GM23338 (cell line): ENCODE results near the gene FGF2. TPM values are rescaled to one million over a fixed set of nuclear protein-coding genes. Genes with fewer than 3 reads are reported as not detected.
A peak's percentile ranks its signal among the peaks of the same experiment; 100 is the strongest.

Source experiments
- ATAC-seq: fragments of 200-7000 bp; cut with Tn5 transposase; 3 replicates; pipeline ENCODE4 v1.9.1; 2020
- DNase-seq: peaks from one replicate; pipeline ENCODE4 v3.0.0-alpha.2; 2015; ENCODE audit warnings: low spot score
- H2AFZ ChIP-seq: fragments of 200-600 bp; sonication (generic); 2 replicates; pipeline ENCODE4 v1.8.0; 2016; ENCODE audit warnings: antibody characterized with exemption, mild to moderate bottlenecking, moderate library complexity
- H3F3A ChIP-seq: fragments of 200-600 bp; sonication (generic); replicated peaks from 2 replicates; pipeline ENCODE4 v1.8.0; 2017; ENCODE audit warnings: antibody characterized with exemption, mixed run types, low read depth
- H3K27ac ChIP-seq: fragments of 200-600 bp; sonication (generic); 2 replicates; pipeline ENCODE4 v1.6.1; 2016; ENCODE audit warnings: low read depth
- H3K27me3 ChIP-seq: fragments of 200-600 bp; sonication (generic); 2 replicates; pipeline ENCODE4 v1.8.0; 2016; ENCODE audit warnings: mild to moderate bottlenecking, mixed run types, moderate library complexity; ENCODE audit not compliant: insufficient read depth
- H3K36me3 ChIP-seq: fragments of 200-600 bp; sonication (generic); 2 replicates; pipeline ENCODE4 v1.8.0; 2016; ENCODE audit warnings: mild to moderate bottlenecking; ENCODE audit not compliant: insufficient read depth
- H3K4me1 ChIP-seq: fragments of 200-600 bp; sonication (generic); 2 replicates; pipeline ENCODE4 v1.8.0; 2016; ENCODE audit warnings: mild to moderate bottlenecking, moderate library complexity; ENCODE audit not compliant: insufficient read depth
- H3K4me2 ChIP-seq: fragments of 200-600 bp; sonication (generic); 2 replicates; pipeline ENCODE4 v1.7.1; 2017; ENCODE audit warnings: mixed run types
- H3K4me3 ChIP-seq: fragments of 200-600 bp; sonication (generic); 2 replicates; pipeline ENCODE4 v1.6.1; 2016; ENCODE audit warnings: mixed run types
- H3K79me2 ChIP-seq: fragments of 200-600 bp; sonication (generic); replicated peaks from 2 replicates; pipeline ENCODE4 v1.8.0; 2017; ENCODE audit warnings: mild to moderate bottlenecking; ENCODE audit not compliant: insufficient read depth
- H3K9me2 ChIP-seq: fragments of 200-600 bp; sonication (generic); 2 replicates; pipeline ENCODE4 v1.8.0; 2017; ENCODE audit not compliant: insufficient read depth
- H4K20me1 ChIP-seq: fragments of 200-600 bp; sonication (generic); replicated peaks from 2 replicates; pipeline ENCODE4 v1.8.0; 2017; ENCODE audit warnings: mild to moderate bottlenecking; ENCODE audit not compliant: insufficient read depth
- H3K27ac Mint-ChIP-seq: 2 replicates; pipeline ENCODE4 v1.8.0; 2020; ENCODE audit warnings: inconsistent platforms, mild to moderate bottlenecking, moderate library complexity, mixed read lengths
- H3K27me3 Mint-ChIP-seq: 3 replicates; pipeline ENCODE4 v1.8.0; 2022; ENCODE audit warnings: low read depth, mild to moderate bottlenecking, moderate library complexity, mixed read lengths, inconsistent platforms; ENCODE audit not compliant: insufficient read depth, poor library complexity
- H3K36me3 Mint-ChIP-seq: 3 replicates; pipeline ENCODE4 v1.8.0; 2021; ENCODE audit warnings: low read depth, mild to moderate bottlenecking, inconsistent platforms, moderate library complexity, mixed read lengths
- H3K4me1 Mint-ChIP-seq: 3 replicates; pipeline ENCODE4 v1.8.0; 2020; ENCODE audit warnings: mild to moderate bottlenecking, inconsistent platforms, mixed read lengths
- H3K4me3 Mint-ChIP-seq: 3 replicates; pipeline ENCODE4 v1.8.0; 2021; ENCODE audit warnings: moderate library complexity, mild to moderate bottlenecking, inconsistent platforms, mixed read lengths
- H3K9me3 Mint-ChIP-seq: 3 replicates; pipeline ENCODE4 v1.8.0; 2020; ENCODE audit warnings: moderate library complexity, mild to moderate bottlenecking, inconsistent platforms, mixed read lengths
- CREB1 ChIP-seq: fragments of 250-450 bp; sonication (Bioruptor Pico); IDR thresholded peaks from 2 replicates; pipeline ENCODE4 v1.5.0; 2020; ENCODE audit warnings: low read depth, mild to moderate bottlenecking, moderate library complexity
- EZH2 ChIP-seq: fragments of 200-600 bp; sonication (generic); IDR thresholded peaks from one replicate; pipeline ENCODE4 v1.8.0; 2017; ENCODE audit warnings: antibody characterized with exemption, mild to moderate bottlenecking, low read depth; ENCODE audit not compliant: unreplicated experiment
- EZH2phosphoT487 ChIP-seq: fragments of 200-600 bp; sonication (generic); IDR thresholded peaks from one replicate; pipeline ENCODE4 v1.8.1; 2018; ENCODE audit warnings: antibody characterized with exemption; ENCODE audit not compliant: unreplicated experiment
- JUNB ChIP-seq: IDR thresholded peaks from one replicate; pipeline ENCODE4 v1.6.1; 2016; ENCODE audit warnings: antibody characterized with exemption; ENCODE audit not compliant: unreplicated experiment
- NANOG ChIP-seq: IDR thresholded peaks from 2 replicates; pipeline ENCODE4 v1.6.1; 2016; ENCODE audit warnings: antibody characterized with exemption, borderline replicate concordance
- POLR2AphosphoS5 ChIP-seq: IDR thresholded peaks from 2 replicates; pipeline ENCODE4 v1.6.1; 2016; ENCODE audit warnings: antibody characterized with exemption, low read depth
- STAT1 ChIP-seq: IDR thresholded peaks from one replicate; pipeline ENCODE4 v1.6.1; 2016; ENCODE audit warnings: antibody characterized with exemption; ENCODE audit not compliant: unreplicated experiment
- ZNF114 ChIP-seq: fragments of 250-450 bp; sonication (Bioruptor Pico); IDR thresholded peaks from 2 replicates; pipeline ENCODE4 v1.5.0; 2020; ENCODE audit warnings: mild to moderate bottlenecking, moderate library complexity
- ZNF331 ChIP-seq: fragments of 250-450 bp; sonication (Bioruptor Pico); IDR thresholded peaks from 2 replicates; pipeline ENCODE4 v1.5.0; 2020; ENCODE audit warnings: low read depth, mild to moderate bottlenecking, moderate library complexity
- polyA plus RNA-seq: library from polyadenylated mRNA; unstranded; fragments of >200 nt; fragmentation: Nextera tagmentation; extraction: Ambion mirVana; gene quantifications from 2 replicates; pipeline ENCODE4 v1.2.1, GENCODE V29; 2016
- total RNA-seq: library from RNA; depleted of rRNA; stranded (reverse); fragments of >200 nt; shearing (Covaris generic); gene quantifications from 2 replicates; pipeline ENCODE4 v1.2.3, GENCODE V29; 2014
- TF ChIP-seq, protein P1 (sequence below), 2 experiments: fragments of 200-600 bp in 1 of 2; sonication (generic) in 1 of 2; conservative IDR thresholded peaks; 2 replicates each; pipeline versions ENCODE4 v1.5.1 to v1.6.1; 2016 to 2017; ENCODE audit warnings: antibody characterized with exemption in 2 of 2, low read depth in 2 of 2, mild to moderate bottlenecking in 2 of 2, moderate library complexity in 1 of 2
- TF ChIP-seq, protein P2 (sequence below): fragments of 250-450 bp; sonication (Bioruptor Pico); IDR thresholded peaks from 2 replicates; pipeline ENCODE4 v1.5.0; 2020; ENCODE audit warnings: mild to moderate bottlenecking, moderate library complexity
- TF ChIP-seq, protein P3 (sequence below): IDR thresholded peaks from one replicate; pipeline ENCODE4 v1.6.1; 2018; ENCODE audit warnings: antibody characterized with exemption; ENCODE audit not compliant: unreplicated experiment
- TF ChIP-seq, protein P4 (sequence below): IDR thresholded peaks from 2 replicates; pipeline ENCODE4 v1.6.1; 2016; ENCODE audit warnings: antibody characterized with exemption

FGF2 gene
- total and polyA plus RNA-seq, 2 experiments from 2014 or later: 28.3 to 84.4 TPM

DNA sequence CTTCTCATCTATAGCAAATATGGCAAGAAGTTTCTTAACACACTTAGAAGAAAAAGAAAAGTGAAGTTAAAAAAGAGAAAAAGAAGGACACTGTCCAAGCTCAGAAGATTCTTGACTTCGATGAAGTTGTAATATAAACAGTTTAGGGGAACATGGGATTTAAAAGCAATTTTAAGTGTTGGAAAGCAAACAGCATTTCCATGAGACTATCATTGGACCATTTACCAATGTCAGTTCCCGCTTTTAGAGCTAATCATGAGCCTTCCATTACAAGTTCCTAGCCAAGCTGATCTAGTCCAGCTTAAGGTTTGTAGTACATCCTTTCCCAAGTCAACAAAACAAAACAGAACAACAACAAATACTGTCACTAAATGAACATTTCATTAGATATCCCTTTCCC lies 45.1 kb upstream of the FGF2 start:
- H3K9me3 Mint-ChIP-seq: peaks cover 13% of the 10 kb centered on the region; the same call in 2 of the 3 replicates
- H3K36me3 Mint-ChIP-seq: peaks cover 17% of the 10 kb centered on the region; the same call in 2 of the 3 replicates
- no peaks in the 10 kb centered on the region for H3K79me2 ChIP-seq
- H3K4me3 Mint-ChIP-seq: no peak overlapping the region
- no peak overlapping the region for H2AFZ ChIP-seq
- TF ChIP-seq ZNF114 (CRISPR knock-in tag) (no peak), EZH2 (no peak), NANOG (no peak), JUNB (no peak), CREB1 (CRISPR knock-in tag) (no peak), STAT1 (no peak), EZH2phosphoT487 (no peak), POLR2AphosphoS5 (no peak), ZNF331 (CRISPR knock-in tag) (no peak)
- TF ChIP-seq, protein P1, sequence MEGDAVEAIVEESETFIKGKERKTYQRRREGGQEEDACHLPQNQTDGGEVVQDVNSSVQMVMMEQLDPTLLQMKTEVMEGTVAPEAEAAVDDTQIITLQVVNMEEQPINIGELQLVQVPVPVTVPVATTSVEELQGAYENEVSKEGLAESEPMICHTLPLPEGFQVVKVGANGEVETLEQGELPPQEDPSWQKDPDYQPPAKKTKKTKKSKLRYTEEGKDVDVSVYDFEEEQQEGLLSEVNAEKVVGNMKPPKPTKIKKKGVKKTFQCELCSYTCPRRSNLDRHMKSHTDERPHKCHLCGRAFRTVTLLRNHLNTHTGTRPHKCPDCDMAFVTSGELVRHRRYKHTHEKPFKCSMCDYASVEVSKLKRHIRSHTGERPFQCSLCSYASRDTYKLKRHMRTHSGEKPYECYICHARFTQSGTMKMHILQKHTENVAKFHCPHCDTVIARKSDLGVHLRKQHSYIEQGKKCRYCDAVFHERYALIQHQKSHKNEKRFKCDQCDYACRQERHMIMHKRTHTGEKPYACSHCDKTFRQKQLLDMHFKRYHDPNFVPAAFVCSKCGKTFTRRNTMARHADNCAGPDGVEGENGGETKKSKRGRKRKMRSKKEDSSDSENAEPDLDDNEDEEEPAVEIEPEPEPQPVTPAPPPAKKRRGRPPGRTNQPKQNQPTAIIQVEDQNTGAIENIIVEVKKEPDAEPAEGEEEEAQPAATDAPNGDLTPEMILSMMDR (conservative IDR thresholded peaks at IDR 0.05; ENCODE audit: low read depth in 2 of 2): no peak
- TF ChIP-seq, protein P2, sequence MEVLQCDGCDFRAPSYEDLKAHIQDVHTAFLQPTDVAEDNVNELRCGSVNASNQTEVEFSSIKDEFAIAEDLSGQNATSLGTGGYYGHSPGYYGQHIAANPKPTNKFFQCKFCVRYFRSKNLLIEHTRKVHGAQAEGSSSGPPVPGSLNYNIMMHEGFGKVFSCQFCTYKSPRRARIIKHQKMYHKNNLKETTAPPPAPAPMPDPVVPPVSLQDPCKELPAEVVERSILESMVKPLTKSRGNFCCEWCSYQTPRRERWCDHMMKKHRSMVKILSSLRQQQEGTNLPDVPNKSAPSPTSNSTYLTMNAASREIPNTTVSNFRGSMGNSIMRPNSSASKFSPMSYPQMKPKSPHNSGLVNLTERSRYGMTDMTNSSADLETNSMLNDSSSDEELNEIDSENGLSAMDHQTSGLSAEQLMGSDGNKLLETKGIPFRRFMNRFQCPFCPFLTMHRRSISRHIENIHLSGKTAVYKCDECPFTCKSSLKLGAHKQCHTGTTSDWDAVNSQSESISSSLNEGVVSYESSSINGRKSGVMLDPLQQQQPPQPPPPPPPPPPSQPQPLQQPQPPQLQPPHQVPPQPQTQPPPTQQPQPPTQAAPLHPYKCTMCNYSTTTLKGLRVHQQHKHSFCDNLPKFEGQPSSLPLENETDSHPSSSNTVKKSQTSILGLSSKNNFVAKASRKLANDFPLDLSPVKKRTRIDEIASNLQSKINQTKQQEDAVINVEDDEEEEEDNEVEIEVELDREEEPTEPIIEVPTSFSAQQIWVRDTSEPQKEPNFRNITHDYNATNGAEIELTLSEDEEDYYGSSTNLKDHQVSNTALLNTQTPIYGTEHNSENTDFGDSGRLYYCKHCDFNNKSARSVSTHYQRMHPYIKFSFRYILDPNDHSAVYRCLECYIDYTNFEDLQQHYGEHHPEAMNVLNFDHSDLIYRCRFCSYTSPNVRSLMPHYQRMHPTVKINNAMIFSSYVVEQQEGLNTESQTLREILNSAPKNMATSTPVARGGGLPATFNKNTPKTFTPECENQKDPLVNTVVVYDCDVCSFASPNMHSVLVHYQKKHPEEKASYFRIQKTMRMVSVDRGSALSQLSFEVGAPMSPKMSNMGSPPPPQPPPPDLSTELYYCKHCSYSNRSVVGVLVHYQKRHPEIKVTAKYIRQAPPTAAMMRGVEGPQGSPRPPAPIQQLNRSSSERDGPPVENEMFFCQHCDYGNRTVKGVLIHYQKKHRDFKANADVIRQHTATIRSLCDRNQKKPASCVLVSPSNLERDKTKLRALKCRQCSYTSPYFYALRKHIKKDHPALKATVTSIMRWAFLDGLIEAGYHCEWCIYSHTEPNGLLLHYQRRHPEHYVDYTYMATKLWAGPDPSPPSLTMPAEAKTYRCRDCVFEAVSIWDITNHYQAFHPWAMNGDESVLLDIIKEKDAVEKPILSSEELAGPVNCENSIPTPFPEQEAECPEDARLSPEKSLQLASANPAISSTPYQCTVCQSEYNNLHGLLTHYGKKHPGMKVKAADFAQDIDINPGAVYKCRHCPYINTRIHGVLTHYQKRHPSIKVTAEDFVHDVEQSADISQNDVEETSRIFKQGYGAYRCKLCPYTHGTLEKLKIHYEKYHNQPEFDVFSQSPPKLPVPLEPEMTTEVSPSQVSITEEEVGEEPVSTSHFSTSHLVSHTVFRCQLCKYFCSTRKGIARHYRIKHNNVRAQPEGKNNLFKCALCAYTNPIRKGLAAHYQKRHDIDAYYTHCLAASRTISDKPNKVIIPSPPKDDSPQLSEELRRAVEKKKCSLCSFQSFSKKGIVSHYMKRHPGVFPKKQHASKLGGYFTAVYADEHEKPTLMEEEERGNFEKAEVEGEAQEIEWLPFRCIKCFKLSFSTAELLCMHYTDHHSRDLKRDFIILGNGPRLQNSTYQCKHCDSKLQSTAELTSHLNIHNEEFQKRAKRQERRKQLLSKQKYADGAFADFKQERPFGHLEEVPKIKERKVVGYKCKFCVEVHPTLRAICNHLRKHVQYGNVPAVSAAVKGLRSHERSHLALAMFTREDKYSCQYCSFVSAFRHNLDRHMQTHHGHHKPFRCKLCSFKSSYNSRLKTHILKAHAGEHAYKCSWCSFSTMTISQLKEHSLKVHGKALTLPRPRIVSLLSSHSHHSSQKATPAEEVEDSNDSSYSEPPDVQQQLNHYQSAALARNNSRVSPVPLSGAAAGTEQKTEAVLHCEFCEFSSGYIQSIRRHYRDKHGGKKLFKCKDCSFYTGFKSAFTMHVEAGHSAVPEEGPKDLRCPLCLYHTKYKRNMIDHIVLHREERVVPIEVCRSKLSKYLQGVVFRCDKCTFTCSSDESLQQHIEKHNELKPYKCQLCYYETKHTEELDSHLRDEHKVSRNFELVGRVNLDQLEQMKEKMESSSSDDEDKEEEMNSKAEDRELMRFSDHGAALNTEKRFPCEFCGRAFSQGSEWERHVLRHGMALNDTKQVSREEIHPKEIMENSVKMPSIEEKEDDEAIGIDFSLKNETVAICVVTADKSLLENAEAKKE (CRISPR knock-in tag): no peak
- TF ChIP-seq, protein P3, sequence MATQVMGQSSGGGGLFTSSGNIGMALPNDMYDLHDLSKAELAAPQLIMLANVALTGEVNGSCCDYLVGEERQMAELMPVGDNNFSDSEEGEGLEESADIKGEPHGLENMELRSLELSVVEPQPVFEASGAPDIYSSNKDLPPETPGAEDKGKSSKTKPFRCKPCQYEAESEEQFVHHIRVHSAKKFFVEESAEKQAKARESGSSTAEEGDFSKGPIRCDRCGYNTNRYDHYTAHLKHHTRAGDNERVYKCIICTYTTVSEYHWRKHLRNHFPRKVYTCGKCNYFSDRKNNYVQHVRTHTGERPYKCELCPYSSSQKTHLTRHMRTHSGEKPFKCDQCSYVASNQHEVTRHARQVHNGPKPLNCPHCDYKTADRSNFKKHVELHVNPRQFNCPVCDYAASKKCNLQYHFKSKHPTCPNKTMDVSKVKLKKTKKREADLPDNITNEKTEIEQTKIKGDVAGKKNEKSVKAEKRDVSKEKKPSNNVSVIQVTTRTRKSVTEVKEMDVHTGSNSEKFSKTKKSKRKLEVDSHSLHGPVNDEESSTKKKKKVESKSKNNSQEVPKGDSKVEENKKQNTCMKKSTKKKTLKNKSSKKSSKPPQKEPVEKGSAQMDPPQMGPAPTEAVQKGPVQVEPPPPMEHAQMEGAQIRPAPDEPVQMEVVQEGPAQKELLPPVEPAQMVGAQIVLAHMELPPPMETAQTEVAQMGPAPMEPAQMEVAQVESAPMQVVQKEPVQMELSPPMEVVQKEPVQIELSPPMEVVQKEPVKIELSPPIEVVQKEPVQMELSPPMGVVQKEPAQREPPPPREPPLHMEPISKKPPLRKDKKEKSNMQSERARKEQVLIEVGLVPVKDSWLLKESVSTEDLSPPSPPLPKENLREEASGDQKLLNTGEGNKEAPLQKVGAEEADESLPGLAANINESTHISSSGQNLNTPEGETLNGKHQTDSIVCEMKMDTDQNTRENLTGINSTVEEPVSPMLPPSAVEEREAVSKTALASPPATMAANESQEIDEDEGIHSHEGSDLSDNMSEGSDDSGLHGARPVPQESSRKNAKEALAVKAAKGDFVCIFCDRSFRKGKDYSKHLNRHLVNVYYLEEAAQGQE: no peak
- TF ChIP-seq, protein P4, sequence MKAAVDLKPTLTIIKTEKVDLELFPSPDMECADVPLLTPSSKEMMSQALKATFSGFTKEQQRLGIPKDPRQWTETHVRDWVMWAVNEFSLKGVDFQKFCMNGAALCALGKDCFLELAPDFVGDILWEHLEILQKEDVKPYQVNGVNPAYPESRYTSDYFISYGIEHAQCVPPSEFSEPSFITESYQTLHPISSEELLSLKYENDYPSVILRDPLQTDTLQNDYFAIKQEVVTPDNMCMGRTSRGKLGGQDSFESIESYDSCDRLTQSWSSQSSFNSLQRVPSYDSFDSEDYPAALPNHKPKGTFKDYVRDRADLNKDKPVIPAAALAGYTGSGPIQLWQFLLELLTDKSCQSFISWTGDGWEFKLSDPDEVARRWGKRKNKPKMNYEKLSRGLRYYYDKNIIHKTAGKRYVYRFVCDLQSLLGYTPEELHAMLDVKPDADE: no peak
- H3K4me2 ChIP-seq: 0 out of 2 replicates have a peak overlapping the region, but pooled peaks have one; percentile 3
- H3K27ac Mint-ChIP-seq: peak overlapping the region; percentile 97
- no peak for ATAC-seq
- peaks cover 18% of the 10 kb centered on the region for H3K27me3 Mint-ChIP-seq
- no peaks in the 10 kb centered on the region for H4K20me1 ChIP-seq
- H3K27me3 ChIP-seq: no peaks in the 10 kb centered on the region
- peak overlapping the region; percentile 93 for H3K27ac ChIP-seq
- no peaks in the 10 kb centered on the region for H3K36me3 ChIP-seq
- peaks cover 21% of the 10 kb centered on the region for H3K4me1 ChIP-seq
- H3K4me3 ChIP-seq: no peak overlapping the region
- H3F3A ChIP-seq: 0 out of 2 replicates have a peak, but pooled peaks cover 8% of the 10 kb centered on the region
- peaks cover 62% of the 10 kb centered on the region for H3K4me1 Mint-ChIP-seq
- no peak for DNase-seq
- no peaks in the 10 kb centered on the region for H3K9me2 ChIP-seq
